ENCODE data around the gene MAPRE2.

DNA sequence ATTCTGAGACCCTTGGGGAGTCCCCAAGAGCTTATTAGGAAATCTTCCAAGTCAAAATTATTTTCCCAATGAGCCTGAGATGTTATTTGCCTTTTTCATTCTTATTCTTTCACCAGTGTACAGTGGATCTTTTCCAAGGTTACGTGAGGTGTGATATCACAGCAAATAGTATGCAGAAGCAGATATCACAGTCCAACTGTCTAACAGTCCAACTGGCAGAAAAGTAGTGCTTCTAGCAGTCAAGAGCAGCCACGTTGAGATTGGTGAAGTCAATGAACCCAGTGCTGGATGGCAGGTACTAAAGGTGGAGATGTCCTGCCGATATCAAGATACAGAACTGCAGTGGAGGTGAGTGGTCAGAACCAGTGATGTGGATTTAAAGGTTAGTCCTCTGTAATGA is 120.7 kb downstream of the MAPRE2 start:
- TF ChIP-seq POLR2A (IDR thresholded peaks at IDR 0.05) (no peak), CTCF (IDR thresholded peaks at IDR 0.05) (no peak)
